WTC11 (cell line): ENCODE results near the gene RHCG.

Experiments
- ATF1 ChIP-seq: sonication (generic); formaldehyde crosslinking; IDR thresholded peaks from 2 replicates; pipeline ENCODE4 v1.8.1; 2023; ENCODE audit warnings: mild to moderate bottlenecking, moderate library complexity, missing genetic modification reagents
- E2F5 ChIP-seq: sonication (generic); formaldehyde crosslinking; IDR thresholded peaks from 2 replicates; pipeline ENCODE4 v1.8.1; 2022; ENCODE audit warnings: mild to moderate bottlenecking, moderate library complexity, missing genetic modification reagents
- GABPB1 ChIP-seq: sonication (generic); formaldehyde crosslinking; IDR thresholded peaks from 2 replicates; pipeline ENCODE4 v1.8.1; 2023; ENCODE audit warnings: mild to moderate bottlenecking, missing genetic modification reagents
- HMGA2 ChIP-seq: fragments of 250-450 bp; sonication (Bioruptor Pico); IDR thresholded peaks from 2 replicates; pipeline ENCODE4 v1.4.0; 2021; ENCODE audit warnings: mild to moderate bottlenecking, moderate library complexity
- MLX ChIP-seq: sonication (generic); formaldehyde crosslinking; IDR thresholded peaks from 2 replicates; pipeline ENCODE4 v1.8.1; 2023; ENCODE audit warnings: mild to moderate bottlenecking, missing genetic modification reagents, moderate library complexity
- NFYB ChIP-seq: sonication (generic); formaldehyde crosslinking; conservative IDR thresholded peaks from 2 replicates; pipeline ENCODE4 v1.8.0; 2022; ENCODE audit warnings: low read depth, missing genetic modification reagents
- SP1 ChIP-seq: sonication (generic); formaldehyde crosslinking; conservative IDR thresholded peaks from 2 replicates; pipeline ENCODE4 v1.8.1; 2022; ENCODE audit warnings: missing genetic modification reagents
- TCF7 ChIP-seq: sonication (generic); formaldehyde crosslinking; IDR thresholded peaks from 2 replicates; pipeline ENCODE4 v1.8.0; 2022; ENCODE audit warnings: mild to moderate bottlenecking, low read depth, missing genetic modification reagents, moderate library complexity
- USF1 ChIP-seq: sonication (generic); formaldehyde crosslinking; IDR thresholded peaks from 2 replicates; pipeline ENCODE4 v1.8.0; 2022; ENCODE audit warnings: mild to moderate bottlenecking, missing genetic modification reagents
- ZNF121 ChIP-seq: sonication (generic); formaldehyde crosslinking; IDR thresholded peaks from 2 replicates; pipeline ENCODE4 v1.8.0; 2023; ENCODE audit warnings: missing genetic modification reagents
- ZNF219 ChIP-seq: sonication (generic); formaldehyde crosslinking; IDR thresholded peaks from 2 replicates; pipeline ENCODE4 v1.8.0; 2023; ENCODE audit warnings: missing genetic modification reagents, mild to moderate bottlenecking, borderline replicate concordance
- ZNF416 ChIP-seq: fragments of 250-450 bp; sonication (Bioruptor Pico); IDR thresholded peaks from 2 replicates; pipeline ENCODE4 v1.9.0; 2021; ENCODE audit warnings: mild to moderate bottlenecking, inconsistent platforms
- TF ChIP-seq, protein P1 (sequence below): sonication (generic); formaldehyde crosslinking; IDR thresholded peaks from 2 replicates; pipeline ENCODE4 v1.8.0; 2022; ENCODE audit warnings: mild to moderate bottlenecking, missing genetic modification reagents
- TF ChIP-seq, protein P2 (sequence below): fragments of 200-600 bp; IDR thresholded peaks from 2 replicates; pipeline ENCODE4 v1.8.0; 2022; ENCODE audit warnings: antibody characterized with exemption

GRCh38 chr15:89512631-89513030, 16.2 kb upstream of the RHCG start:
- TF ChIP-seq, protein P1, sequence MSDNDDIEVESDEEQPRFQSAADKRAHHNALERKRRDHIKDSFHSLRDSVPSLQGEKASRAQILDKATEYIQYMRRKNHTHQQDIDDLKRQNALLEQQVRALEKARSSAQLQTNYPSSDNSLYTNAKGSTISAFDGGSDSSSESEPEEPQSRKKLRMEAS (CRISPR knock-in tag): no peak
- TF ChIP-seq, protein P2, sequence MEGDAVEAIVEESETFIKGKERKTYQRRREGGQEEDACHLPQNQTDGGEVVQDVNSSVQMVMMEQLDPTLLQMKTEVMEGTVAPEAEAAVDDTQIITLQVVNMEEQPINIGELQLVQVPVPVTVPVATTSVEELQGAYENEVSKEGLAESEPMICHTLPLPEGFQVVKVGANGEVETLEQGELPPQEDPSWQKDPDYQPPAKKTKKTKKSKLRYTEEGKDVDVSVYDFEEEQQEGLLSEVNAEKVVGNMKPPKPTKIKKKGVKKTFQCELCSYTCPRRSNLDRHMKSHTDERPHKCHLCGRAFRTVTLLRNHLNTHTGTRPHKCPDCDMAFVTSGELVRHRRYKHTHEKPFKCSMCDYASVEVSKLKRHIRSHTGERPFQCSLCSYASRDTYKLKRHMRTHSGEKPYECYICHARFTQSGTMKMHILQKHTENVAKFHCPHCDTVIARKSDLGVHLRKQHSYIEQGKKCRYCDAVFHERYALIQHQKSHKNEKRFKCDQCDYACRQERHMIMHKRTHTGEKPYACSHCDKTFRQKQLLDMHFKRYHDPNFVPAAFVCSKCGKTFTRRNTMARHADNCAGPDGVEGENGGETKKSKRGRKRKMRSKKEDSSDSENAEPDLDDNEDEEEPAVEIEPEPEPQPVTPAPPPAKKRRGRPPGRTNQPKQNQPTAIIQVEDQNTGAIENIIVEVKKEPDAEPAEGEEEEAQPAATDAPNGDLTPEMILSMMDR: no peak
- TF ChIP-seq HMGA2 (CRISPR knock-in tag) (no peak), ZNF416 (CRISPR knock-in tag) (no peak), USF1 (no peak), ZNF219 (no peak), E2F5 (CRISPR knock-in tag) (no peak), GABPB1 (CRISPR knock-in tag) (no peak), MLX (CRISPR knock-in tag) (no peak), ATF1 (CRISPR knock-in tag) (no peak), SP1 (no peak), TCF7 (CRISPR knock-in tag) (no peak), NFYB (CRISPR knock-in tag) (no peak), ZNF121 (CRISPR knock-in tag) (no peak)
